COLO668 (cell line): ENCODE measurements around the gene OR10K2.
"Not testable (repeated sequence)": the region's sequence is repeated elsewhere in the genome, so short reads cannot be mapped to it uniquely, and the experiment has no call there.

Experiments used
- DNase-seq: peaks from one replicate; lab custom pipeline; 2025; ENCODE audit not compliant: unreplicated experiment; lab: John Stamatoyannopoulos, UW

OR10K2 gene, protein sequence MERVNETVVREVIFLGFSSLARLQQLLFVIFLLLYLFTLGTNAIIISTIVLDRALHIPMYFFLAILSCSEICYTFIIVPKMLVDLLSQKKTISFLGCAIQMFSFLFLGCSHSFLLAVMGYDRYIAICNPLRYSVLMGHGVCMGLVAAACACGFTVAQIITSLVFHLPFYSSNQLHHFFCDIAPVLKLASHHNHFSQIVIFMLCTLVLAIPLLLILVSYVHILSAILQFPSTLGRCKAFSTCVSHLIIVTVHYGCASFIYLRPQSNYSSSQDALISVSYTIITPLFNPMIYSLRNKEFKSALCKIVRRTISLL

DNA sequence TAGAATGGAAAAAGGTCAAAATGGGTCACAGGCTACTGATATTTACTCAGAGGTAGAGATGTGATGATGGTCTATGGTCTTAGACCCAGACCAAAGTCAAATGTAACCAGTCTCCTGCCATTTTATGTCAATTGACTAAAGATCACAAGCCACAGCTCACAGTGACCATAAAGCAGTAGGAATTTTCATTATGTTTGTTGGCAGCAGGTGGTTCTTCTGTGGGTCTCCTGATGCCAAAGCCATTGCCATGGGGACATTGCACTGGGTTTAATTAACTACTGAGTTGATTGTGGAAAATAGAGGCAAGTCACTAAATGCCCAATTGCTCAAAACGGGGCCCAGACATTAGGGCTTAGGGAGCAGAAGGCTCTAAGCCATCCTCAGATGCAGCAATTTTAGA, at the start of gene OR10K2:
OR10K2 (minus strand) TSS at position 101 of the 400 bp plus-strand sequence. CDS start 5,371 bp downstream, outside the sequence.
- DNase-seq = no peak

DNA sequence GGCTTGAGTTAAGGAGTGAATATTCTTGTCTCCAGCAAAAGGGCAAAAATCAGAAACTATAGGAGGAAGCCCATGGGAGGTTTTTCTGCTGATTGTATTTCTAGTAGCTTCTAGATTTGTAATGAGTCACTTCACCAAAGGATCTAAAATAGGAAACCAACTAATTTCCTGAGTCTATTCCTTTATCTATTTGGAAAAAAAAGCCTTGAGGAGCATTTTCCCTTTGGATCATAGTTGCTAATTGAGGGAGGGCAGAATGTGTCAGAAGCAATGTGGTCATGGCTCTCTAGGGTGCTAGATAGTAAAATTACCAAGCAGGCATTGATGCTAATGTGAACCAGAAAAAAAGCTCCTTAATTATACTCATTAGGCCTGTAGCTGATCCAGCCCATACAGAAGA, 45.9 kb upstream of the OR10K2 start, which contains the start of gene OR10R2:
OR10R2 (plus strand) TSS at position 301 of the 400 bp plus-strand sequence. CDS start 106 bp downstream, outside the sequence.
- DNase-seq = no peak

DNA sequence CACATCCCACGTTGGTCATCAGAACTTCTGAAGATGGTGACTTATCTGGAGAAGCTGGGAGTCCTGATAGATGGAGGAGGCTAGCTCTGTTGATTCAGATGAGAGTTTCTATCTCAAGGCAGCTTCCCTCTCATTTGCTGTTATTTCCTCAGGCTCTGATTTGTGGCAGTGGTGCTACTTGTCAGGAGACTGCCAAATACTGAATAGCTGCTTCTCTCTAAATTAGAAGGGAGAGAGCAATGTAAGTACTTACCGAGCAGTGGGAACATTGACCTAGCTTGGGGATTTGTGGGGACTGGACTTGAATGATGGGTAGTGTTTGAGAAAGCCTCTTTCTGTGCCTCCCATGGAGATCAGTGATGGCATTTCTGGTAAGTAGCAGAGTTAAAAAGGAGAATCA, 35.5 kb upstream of the OR10K2 start, which contains the start of gene OR10K1:
OR10K1 (plus strand) TSS at position 301 of the 400 bp plus-strand sequence. CDS start 3,728 bp downstream, outside the sequence.
- no peak for DNase-seq

DNA sequence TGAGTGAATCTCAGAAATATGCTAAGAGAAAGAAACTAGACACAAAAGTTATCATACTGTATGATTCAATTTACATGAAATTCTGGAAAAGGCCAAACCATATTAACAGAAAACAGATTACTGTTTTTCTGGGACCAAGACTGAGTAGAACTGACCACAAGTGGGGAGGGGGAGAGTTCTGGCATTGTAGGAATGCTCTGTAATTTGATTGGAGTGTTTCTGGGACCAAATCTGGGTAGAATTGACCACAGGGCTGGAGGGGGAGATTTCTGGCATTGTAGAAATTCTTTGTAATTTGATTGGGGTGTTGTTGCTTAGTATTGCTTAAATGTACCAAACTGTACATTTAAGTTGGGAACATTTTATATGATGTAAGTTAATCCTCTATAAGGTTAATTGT, 32.2 kb upstream of the OR10K2 start:
- no peak for DNase-seq

DNA sequence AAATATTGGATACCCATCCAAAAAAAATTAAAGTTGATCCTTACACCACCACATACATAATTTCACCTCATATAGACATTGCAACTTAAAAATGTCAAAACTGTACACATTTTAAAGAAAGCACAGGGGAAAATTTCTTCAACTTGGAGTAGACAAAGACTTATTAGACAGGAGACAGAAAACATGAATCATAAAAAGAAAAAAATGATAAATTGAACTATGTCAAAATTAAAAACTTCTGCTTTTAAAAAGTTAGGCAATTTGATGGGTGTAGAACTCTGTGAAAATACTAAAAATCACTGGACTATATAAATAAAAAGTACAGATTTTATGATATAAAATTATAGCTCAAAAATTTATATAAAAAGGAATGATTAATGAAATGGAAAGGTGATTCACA, 31.2 kb upstream of the OR10K2 start:
- DNase-seq = no peak

DNA sequence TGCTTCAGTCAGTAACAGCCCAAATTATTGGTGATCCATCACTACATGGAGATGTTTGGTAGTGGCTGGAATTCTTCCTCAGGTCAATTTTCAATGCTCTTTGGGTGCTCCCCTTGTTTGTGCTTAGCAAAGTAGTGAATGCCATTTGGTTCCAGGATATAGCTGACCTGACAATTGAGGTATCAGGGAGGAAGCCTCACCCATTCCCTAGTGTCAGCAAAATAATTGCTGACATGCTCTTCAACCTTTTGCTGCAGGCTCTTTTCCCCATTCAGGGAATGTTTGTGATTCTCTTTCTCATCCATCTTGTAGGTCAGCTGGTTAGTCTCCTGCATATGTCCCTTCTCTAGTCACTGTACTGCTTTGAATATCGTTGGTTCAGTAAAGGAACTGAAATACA, 28.5 kb upstream of the OR10K2 start:
- no peak for DNase-seq

DNA sequence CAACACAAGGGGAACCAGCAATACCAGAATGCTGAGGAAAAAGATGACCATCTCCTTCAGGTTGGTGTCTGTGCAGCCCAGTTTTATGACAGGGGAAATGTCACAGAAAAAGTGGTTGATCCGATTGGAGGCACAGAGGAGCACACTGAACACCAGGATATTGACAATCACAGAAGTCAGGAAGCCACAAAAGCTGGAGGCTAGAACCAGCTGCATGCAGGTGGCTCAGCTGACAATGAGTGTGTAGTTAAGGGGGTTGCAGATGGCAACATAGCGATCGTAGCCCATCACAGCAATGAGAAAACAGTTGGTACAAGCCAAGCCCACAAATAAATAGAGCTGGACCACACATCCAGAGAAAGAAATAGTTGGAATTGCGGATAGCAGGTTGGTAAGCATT, 19.3 kb upstream of the OR10K2 start:
- DNase-seq = no peak

DNA sequence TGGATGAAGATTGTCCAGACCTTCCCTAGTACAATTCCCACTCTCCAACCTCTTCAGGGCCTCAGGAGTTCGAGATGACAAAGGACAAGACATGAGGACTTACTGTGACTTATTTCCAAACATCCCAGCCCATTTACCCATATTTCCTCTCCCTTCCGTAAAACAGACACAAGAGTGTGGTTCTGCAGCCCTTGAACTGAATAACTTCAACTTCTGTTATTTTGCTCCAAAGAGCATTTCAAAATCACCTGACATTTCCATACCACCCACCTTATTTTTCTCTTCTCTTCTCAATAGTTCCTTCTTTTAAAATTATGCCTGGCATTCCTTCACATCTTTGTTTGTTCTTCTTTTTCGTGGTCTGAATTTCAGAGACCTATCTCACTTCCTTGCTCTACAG, 8.7 kb upstream of the OR10K2 start:
- DNase-seq = no peak

DNA sequence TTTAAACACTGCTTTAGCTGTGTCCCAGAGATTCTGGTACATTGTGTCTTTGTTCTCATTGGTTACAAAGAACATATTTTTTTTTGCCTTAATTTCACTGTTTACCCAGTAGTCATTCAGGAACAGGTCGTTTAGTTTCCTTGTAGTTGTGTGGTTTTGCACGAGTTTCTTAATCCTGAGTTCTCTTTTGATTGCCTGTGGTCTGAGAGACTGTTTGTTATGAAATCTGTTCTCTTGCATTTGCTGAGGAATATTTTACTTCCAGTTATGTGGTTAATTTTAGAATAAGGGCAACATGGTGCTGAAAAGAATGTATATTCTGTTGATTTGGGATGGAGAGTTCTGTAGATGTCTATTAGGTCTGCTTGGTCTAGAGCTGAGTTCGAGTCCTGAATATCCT, 4.1 kb upstream of the OR10K2 start:
- DNase-seq = not testable (repeated sequence)

DNA sequence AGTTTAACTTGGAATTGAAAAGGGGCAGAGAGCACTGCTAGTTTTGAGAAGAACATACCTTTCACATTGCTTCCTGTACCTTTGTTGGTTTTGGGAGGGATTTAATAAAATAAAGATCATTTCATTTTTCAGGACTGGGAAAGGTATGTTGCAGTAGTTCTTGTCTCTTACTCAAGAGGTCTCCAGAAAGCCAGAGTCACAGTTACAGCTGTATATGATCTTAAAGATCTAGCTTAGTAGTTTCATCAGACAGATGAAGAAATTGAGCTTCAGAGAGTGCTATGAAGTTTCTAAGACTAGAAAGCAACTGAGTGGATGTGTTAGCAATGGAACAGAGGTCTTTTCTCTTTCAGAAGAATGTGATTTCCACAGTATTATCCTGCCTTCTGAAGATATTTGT, 1.0 kb downstream of the OR10K2 start:
- no peak for DNase-seq

DNA sequence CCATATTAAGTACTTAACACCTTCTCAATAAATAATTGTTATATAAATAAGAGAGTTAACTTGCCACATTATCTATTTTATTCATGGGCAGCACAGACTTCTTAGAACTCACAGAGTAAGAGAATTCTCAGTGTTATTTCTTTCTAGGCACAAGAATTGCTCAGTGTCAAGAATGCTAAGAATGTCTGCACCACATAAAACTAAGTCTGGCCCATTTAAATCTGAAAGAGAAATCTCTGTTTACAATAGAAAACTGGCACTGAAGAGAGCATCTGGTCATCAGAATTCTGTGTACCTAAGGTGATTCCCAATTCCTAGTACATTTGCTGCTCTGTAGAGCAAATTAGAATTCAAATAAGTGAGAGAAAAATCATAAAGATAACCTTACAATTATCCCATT, 3.8 kb downstream of the OR10K2 start:
- DNase-seq = no peak

DNA sequence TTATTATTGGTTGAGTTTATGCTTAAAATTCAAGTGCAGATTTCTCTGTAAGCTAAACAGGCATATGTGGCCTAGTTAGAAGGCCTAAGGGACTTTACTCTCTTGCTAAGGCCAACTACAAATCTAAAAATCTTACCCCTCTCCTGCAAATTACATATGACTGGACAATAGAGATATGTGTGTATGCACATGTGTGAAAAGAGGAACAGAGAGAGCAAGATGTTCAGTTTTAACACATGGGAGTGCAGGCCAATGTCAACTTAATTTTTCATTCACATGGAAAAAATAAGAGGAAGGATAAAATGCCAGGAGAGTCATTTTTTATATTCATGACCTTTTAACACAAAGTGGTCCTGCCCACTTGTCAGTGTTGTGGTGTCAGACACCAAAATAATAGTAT, 8.5 kb downstream of the OR10K2 start:
- DNase-seq = no peak

DNA sequence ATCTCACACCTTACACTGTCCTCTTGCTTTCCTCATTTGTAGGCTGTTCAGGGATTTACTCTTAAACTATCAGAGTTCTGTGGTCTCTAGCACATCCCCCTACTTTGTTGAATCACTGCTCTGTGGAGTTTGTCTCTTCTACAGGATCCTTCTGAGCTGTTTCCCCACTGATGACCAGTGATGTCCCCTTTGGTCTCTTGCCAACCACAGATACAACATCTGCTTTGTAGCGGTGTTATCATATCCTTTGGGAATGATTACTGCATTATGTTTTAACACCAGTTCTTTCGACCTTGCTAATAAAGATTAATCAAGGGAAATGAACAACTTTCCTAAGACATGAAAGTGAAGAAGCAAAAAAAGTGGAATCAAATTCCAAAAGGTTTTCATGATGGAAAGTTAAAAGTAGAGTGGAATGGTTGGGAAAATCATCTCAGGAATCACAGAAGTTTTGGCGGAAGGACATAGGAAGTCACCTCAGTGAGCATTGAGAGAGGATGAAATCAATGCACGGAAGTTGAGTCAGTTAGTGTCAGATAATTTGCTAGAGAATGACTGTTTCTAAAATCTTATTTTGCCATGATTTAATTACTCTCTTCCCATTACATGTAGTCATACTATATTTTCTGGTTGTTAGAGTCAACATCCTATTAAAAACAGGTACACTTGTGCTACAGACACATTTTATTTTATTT, 11.2 kb downstream of the OR10K2 start:
- DNase-seq = no peak

DNA sequence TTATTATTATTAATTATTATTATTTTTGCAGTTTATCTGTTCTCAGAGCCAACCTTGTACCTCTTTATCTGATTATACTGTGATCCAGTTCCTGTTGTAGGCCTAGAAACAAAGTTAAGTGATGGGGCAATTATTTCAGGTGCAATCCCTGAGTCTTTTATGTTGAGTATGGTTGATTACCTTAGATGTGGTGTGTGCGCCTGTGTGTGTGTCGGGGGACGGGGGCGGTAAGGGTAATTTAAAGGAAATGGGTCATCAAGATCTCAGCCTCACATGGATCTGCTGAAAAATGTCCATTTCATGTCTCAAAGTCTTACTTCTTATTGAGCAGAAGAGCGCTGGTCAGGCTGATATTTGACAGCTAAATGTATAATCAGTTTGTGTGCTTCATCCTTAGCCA, 18.9 kb downstream of the OR10K2 start:
- no peak for DNase-seq

DNA sequence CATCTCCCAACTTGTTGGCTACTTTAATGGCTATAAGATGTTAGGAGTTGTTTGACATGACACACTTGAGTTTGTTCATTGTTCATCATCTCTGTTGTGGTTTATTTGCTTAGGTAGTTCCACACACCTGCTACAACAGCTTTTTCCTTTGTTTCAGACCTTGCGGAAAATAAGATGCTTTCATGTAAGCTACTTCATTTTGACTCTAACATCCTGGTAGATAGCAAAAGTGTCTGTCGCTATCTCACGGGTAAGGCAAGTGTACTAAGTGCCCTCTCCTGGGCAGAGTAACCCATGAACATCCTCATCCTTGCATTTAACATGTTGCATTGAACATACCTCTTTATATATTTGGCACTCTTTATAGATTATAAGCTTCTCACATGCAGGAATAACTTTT, 25.2 kb downstream of the OR10K2 start:
- DNase-seq = no peak

DNA sequence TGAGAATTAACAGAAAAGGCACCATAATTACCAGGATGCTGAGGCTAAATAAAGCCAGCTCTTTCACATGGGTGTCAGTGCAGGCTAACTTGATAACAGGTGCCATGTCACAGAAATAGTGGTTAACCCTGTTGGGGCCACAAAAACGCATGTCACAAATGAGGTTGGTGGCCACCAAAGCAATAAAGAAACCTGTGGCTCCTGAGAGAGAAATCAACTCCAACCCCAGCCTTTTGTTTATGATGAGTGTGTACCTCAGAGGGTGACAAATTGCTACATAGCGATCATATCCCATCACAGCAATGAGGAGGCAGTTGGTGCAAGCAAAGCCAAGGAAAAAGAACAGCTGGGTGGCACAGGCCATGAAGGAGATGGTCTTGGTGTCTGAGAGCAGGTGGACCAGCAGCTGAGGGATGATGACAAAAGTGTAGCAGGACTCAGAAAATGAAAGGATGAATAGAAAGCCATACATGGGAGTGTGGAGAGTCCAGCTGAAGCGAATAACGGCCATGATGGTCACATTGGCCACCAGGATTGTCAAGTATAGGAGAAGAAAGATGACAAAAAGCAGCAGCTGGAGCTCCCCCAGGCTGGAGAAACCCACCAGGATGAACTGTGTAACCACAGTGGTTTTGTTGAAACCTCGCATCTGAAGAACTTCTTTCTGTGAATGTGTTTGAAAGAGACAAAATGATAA, 27.1 kb downstream of the OR10K2 start, which contains the start of gene OR10T2:
OR10T2 (minus strand) TSS at position 649 of the 697 bp plus-strand sequence; CDS start at position 649, 0 bp downstream.
- DNase-seq = no peak

DNA sequence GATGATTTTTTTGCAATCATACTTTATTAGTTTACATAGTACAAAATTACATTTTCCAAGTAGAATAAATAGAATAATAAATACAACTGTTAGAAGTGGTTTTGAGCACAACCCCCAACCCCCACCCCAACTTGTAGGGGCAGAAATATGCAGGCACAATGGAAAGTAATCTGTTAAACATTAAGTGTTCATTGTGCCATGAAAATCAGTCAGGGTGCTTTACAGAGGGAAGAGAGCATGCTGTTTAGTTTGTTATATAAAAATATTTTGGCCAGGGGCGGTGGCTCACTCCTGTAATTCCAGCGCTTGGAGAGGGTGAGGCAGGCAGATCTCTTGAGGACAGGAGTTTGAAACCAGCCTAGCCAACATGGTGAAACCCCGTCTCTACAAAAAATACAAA, 29.4 kb downstream of the OR10K2 start:
- DNase-seq = no peak

DNA sequence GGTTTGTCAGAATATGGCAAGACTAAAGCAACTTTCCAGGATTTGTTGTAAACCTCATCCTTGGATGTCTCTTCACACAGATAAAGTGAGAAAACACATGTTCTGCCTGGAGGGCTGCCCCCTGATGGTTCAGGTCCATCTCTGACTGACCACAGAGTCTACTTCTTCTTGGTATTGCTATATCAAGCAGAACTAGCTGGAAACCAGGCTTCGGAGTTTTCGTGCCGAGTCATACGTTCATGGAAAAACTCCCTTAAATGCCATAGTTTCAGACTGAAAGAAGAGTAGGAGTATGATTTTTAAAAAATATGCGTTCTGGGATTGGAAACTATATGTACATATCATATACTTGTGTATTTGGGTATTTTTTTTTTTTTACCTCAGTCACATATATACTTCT, 32.6 kb downstream of the OR10K2 start:
- DNase-seq = no peak

DNA sequence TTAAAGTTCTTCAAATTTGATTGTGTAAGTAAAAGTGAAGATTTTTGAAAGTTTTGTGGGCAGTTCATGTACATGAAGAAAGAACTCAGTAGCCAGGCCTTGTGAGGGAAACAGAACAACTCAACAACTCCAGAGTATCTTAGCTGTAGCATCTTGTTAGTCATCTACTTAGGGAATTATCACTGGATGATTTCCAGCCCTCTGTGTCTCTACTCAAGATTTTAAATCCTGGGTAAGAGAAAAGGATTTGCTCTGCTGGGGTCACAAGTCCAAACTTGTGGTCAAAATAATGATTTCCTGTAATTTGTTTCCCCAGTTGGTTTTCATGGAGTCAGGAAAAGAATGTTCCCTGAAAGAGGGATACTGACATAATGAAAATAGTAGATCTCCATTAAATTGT, 34.9 kb downstream of the OR10K2 start:
- DNase-seq = no peak

DNA sequence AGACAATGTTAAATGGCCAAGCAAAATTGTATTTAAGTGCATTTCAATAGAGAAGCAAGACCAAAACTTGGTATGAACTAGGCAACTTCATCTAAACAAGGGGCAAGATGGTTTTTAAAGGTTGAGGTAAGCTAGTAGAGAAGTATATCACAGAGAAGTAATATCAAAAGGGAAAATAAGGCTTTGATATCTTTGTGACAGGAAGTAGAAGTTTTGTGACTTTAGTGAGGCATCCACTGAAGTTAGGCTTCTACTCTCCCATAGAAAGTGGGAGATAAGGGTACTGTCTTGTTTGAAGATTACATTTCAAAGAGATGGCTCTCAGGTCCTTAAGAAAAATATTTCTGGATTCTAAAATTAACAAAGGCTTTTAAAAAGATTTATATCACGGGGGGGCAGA, 35.7 kb downstream of the OR10K2 start:
- no peak for DNase-seq

DNA sequence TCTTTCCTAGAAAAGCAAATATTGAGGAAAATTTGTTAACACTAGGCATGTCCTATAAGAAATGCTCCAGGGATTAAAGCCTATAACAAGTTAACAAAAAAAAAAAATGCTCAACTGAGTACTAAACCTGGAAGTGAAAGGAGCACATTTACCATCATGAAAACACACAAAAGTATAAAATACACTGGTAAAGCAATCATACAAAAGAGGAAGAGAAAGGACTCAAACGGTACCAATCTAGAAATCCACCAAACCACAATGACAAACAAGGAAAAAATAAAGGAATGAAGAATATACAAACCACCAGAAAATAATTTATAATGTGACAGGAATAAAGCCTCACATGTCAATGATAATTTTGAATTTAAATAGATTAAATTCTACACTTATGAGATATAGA, 51.2 kb downstream of the OR10K2 start:
- DNase-seq = no peak

DNA sequence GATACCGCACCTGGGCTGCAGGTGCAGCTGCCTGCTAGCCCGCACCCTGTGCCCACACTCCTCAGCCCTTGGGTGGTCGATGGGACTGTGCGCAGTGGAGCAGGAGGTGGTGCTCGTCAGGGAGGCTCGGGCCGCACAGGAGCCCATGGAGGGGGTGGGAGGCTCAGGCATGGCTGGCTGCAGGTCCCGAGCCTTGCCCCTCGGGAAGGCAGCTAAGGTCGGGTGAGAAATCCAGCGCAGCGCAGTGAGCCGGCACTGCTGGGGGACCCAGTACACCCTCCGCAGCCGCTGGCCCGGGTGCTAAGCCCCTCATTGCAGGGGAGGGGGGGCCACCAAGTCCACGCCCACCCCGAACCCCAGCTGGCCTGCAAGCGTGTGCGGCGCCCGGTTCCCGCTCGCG, 51.9 kb downstream of the OR10K2 start:
- DNase-seq = not testable (repeated sequence)
